Measurements from ENCODE around the gene OR2H1.

The OR2H1 gene

DNA sequence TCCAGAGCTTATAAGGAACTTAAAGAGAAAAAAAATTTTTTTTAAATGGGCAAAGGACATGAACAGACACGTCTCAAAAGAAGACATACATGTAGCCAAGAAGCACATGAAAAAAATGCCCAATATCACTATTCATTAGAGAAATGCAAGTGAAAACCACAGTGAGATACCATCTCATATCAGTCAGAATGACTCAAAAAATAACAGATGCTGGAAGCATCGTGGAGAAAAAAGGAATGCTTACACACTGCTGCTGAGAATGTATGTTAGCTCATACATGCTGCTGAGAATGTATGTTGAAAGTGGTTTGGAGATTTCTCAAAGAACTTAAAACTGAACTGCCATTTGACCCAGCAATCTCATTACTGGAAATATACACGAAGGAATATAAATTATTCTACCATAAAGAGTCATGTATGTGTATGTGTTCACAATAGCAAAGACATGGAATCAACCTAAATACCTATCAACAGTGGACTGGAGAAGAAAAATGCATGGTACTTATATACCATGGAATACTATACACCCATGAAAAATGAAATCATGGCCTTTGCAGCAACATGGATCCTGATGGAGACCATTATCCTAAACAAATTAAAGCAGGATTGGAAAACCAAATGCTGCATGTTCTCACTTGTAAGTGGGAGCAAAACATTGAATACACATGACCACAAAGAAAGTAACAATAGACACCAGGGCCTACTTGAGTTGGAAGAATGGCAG is 5.3 kb upstream of the OR2H1 start:
- Histone ChIP-seq H3K4me1 (ENCODE audit: control insufficient read depth, low read length) (no peaks in the 10 kb centered on the region), H3K9me3 (ENCODE audit: control insufficient read depth, insufficient read depth, low read length) (no peaks in the 10 kb centered on the region), H4K20me1 (ENCODE audit: control insufficient read depth, insufficient read depth, low read depth, low read length) (no peaks in the 10 kb centered on the region), H3K79me2 (ENCODE audit: control insufficient read depth, low read length) (no peaks in the 10 kb centered on the region), H3K9me2 (replicated peaks; ENCODE audit: control insufficient read depth, low read length) (no peaks in the 10 kb centered on the region), H3K4me2 (ENCODE audit: low read length) (no peak overlapping the region), H3K36me3 (ENCODE audit: control insufficient read depth, low read length) (no peaks in the 10 kb centered on the region), H3F3A (ENCODE audit: control insufficient read depth, insufficient read depth) (no peaks in the 10 kb centered on the region), H3K27me3 (ENCODE audit: control insufficient read depth, low read length) (no peaks in the 10 kb centered on the region), H3K4me3 (ENCODE audit: low read length) (no peak overlapping the region), H3K27ac (ENCODE audit: low read depth, low read length) (no peak overlapping the region)
- TF ChIP-seq, protein P1, sequence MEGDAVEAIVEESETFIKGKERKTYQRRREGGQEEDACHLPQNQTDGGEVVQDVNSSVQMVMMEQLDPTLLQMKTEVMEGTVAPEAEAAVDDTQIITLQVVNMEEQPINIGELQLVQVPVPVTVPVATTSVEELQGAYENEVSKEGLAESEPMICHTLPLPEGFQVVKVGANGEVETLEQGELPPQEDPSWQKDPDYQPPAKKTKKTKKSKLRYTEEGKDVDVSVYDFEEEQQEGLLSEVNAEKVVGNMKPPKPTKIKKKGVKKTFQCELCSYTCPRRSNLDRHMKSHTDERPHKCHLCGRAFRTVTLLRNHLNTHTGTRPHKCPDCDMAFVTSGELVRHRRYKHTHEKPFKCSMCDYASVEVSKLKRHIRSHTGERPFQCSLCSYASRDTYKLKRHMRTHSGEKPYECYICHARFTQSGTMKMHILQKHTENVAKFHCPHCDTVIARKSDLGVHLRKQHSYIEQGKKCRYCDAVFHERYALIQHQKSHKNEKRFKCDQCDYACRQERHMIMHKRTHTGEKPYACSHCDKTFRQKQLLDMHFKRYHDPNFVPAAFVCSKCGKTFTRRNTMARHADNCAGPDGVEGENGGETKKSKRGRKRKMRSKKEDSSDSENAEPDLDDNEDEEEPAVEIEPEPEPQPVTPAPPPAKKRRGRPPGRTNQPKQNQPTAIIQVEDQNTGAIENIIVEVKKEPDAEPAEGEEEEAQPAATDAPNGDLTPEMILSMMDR (IDR thresholded peaks at IDR 0.05; ENCODE audit: low read depth, low read length, poor library complexity, severe bottlenecking), result no peak
- TF ChIP-seq EZH2phosphoT487 (IDR thresholded peaks at IDR 0.05; ENCODE audit: borderline replicate concordance, low read length), result no peak

DNA sequence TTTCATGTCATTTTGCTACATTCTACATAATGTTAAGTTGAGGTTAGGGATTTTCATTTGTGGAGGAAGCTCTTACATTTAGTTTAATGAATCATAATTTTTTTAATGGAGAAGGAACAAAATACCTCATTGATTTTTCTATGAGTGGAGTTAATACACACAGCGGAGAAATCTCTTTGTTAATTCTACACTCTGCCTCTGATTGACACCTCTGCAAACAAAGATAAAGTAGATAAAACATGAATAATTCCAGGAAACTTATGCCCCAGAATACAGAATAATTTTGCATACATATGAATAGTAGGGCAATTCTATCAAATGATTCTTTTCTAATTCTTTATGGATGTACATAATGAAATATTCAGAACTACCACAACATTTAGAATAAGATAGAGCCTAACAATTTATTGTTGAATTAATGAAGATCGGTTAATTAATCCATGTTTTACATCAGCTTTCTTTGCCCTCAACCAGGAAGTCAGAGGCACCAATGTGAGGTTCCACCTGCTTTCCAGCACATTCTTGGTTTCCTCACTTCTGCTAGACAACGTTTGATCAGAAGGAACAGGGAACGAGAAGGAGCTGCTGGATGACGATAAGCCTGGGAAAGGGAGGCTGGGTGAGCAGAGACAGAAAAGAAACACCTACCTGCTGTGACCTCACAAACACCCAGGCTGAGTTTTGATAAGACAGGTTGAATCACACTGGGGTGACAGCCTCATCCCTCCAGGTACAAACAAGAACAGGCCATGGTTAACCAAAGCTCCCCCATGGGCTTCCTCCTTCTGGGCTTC is 4.3 kb downstream of the OR2H1 start:
- Histone ChIP-seq H3K36me3 (ENCODE audit: control insufficient read depth, low read length) (no peaks in the 10 kb centered on the region), H3K9me3 (ENCODE audit: control insufficient read depth, insufficient read depth, low read length) (no peaks in the 10 kb centered on the region), H3K4me2 (ENCODE audit: low read length) (no peak overlapping the region), H4K20me1 (ENCODE audit: control insufficient read depth, insufficient read depth, low read depth, low read length) (no peaks in the 10 kb centered on the region), H3K4me1 (ENCODE audit: control insufficient read depth, low read length) (no peaks in the 10 kb centered on the region), H3K4me3 (ENCODE audit: low read length) (no peak overlapping the region), H3K9me2 (replicated peaks; ENCODE audit: control insufficient read depth, low read length) (no peaks in the 10 kb centered on the region), H3F3A (ENCODE audit: control insufficient read depth, insufficient read depth) (no peaks in the 10 kb centered on the region), H3K27ac (ENCODE audit: low read depth, low read length) (no peak overlapping the region), H3K27me3 (ENCODE audit: control insufficient read depth, low read length) (no peaks in the 10 kb centered on the region), H3K79me2 (ENCODE audit: control insufficient read depth, low read length) (no peaks in the 10 kb centered on the region)
- TF ChIP-seq EZH2phosphoT487 (IDR thresholded peaks at IDR 0.05; ENCODE audit: borderline replicate concordance, low read length), result no peak
- TF ChIP-seq, protein P1 (IDR thresholded peaks at IDR 0.05; ENCODE audit: low read depth, low read length, poor library complexity, severe bottlenecking), result no peak

DNA sequence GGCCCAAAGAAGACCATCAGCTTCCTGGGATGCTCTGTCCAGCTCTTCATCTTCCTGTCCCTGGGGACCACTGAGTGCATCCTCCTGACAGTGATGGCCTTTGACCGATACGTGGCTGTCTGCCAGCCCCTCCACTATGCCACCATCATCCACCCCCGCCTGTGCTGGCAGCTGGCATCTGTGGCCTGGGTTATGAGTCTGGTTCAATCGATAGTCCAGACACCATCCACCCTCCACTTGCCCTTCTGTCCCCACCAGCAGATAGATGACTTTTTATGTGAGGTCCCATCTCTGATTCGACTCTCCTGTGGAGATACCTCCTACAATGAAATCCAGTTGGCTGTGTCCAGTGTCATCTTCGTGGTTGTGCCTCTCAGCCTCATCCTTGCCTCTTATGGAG is 5.1 kb downstream of the OR2H1 start:
- Histone ChIP-seq H3K9me2 (replicated peaks; ENCODE audit: control insufficient read depth, low read length) (no peaks in the 10 kb centered on the region), H3K27me3 (ENCODE audit: control insufficient read depth, low read length) (no peaks in the 10 kb centered on the region), H3K27ac (ENCODE audit: low read depth, low read length) (no peak overlapping the region), H3K4me1 (ENCODE audit: control insufficient read depth, low read length) (no peaks in the 10 kb centered on the region), H3K4me2 (ENCODE audit: low read length) (no peak overlapping the region), H3K36me3 (ENCODE audit: control insufficient read depth, low read length) (no peaks in the 10 kb centered on the region), H3K9me3 (ENCODE audit: control insufficient read depth, insufficient read depth, low read length) (no peaks in the 10 kb centered on the region), H3K79me2 (ENCODE audit: control insufficient read depth, low read length) (no peaks in the 10 kb centered on the region), H3K4me3 (ENCODE audit: low read length) (no peak overlapping the region), H4K20me1 (ENCODE audit: control insufficient read depth, insufficient read depth, low read depth, low read length) (no peaks in the 10 kb centered on the region), H3F3A (ENCODE audit: control insufficient read depth, insufficient read depth) (no peaks in the 10 kb centered on the region)
- no peak for TF ChIP-seq EZH2phosphoT487 (IDR thresholded peaks at IDR 0.05; ENCODE audit: borderline replicate concordance, low read length)
- TF ChIP-seq, protein P1 (IDR thresholded peaks at IDR 0.05; ENCODE audit: low read depth, low read length, poor library complexity, severe bottlenecking), result no peak
